HG03280 (cell line): ENCODE data around the gene COL4A6.
"Not testable (repeated sequence)": the region's sequence is repeated elsewhere in the genome, so short reads cannot be mapped to it uniquely, and the experiment has no call there.

ENCODE experiments used
- ATAC-seq: cut with Tn5 transposase; IDR thresholded peaks from one replicate; pipeline ENCODE4 v1.9.1; 2021; ENCODE audit warnings: mild to moderate bottlenecking, moderate library complexity; ENCODE audit not compliant: unreplicated experiment

Gene COL4A6

GRCh38 chrX:108438110-108438623 is at the start of gene COL4A6:
TSS of gene COL4A6 (minus strand) at chrX:108438422. CDS start at chrX:108438196, 226 bp downstream.
- ATAC-seq: no peak

- no peak for ATAC-seq
Measured at GRCh38 chrX:108485960-108486359, 47.7 kb upstream of the COL4A6 start.

- ATAC-seq: no peak
Measured at GRCh38 chrX:108484251-108484650, 46.0 kb upstream of the COL4A6 start.

GRCh38 chrX:108481528-108481927 is 43.3 kb upstream of the COL4A6 start:
- not testable (repeated sequence) for ATAC-seq

GRCh38 chrX:108473979-108474378 is 35.8 kb upstream of the COL4A6 start:
- ATAC-seq: no peak

- ATAC-seq: no peak
Measured at GRCh38 chrX:108468486-108468885, 30.3 kb upstream of the COL4A6 start.

- no peak for ATAC-seq
Measured at GRCh38 chrX:108464604-108465003, 26.4 kb upstream of the COL4A6 start.

GRCh38 chrX:108456971-108457477 is 18.8 kb upstream of the COL4A6 start:
- ATAC-seq: no peak

- no peak for ATAC-seq
Measured at GRCh38 chrX:108453841-108454240, 15.6 kb upstream of the COL4A6 start.

GRCh38 chrX:108447303-108447702 is 9.1 kb upstream of the COL4A6 start:
- no peak for ATAC-seq

GRCh38 chrX:108442901-108443464 is 4.8 kb upstream of the COL4A6 start:
- no peak for ATAC-seq

GRCh38 chrX:108439961-108440696 is 1.9 kb upstream of the COL4A6 start:
- ATAC-seq: no peak

GRCh38 chrX:108439426-108439942 is 1.3 kb upstream of the COL4A6 start, which contains the start of gene COL4A5:
TSS of gene COL4A5 (plus strand) at chrX:108439838. CDS start at chrX:108440126, 288 bp downstream.
- no peak for ATAC-seq

- no peak for ATAC-seq
Measured at GRCh38 chrX:108437349-108438109, 693 bp downstream of the COL4A6 start.

GRCh38 chrX:108435261-108435660 is 3.0 kb downstream of the COL4A6 start:
- no peak for ATAC-seq

- no peak for ATAC-seq
Measured at GRCh38 chrX:108426262-108426661, 12.0 kb downstream of the COL4A6 start.

- no peak for ATAC-seq
Measured at GRCh38 chrX:108420481-108420880, 17.7 kb downstream of the COL4A6 start.

GRCh38 chrX:108419401-108419800 is 18.8 kb downstream of the COL4A6 start:
- no peak for ATAC-seq

GRCh38 chrX:108417257-108417656 is 21.0 kb downstream of the COL4A6 start:
- peak; percentile 57 for ATAC-seq

- ATAC-seq: no peak
Measured at GRCh38 chrX:108415891-108416290, 22.3 kb downstream of the COL4A6 start.

- ATAC-seq: no peak
Measured at GRCh38 chrX:108415146-108415545, 23.1 kb downstream of the COL4A6 start.
